T-helper 1 cell treated with Interleukin-12 subunit alpha and Interleukin-12 subunit beta and Interleukin-4 antibody, amounts not matched to agents 30 ng/mL and 1 ng/mL, for 36 hours (primary cell): ENCODE measurements around the gene ZDHHC14. TPM values are rescaled to one million over a fixed set of nuclear protein-coding genes. Genes with fewer than 3 reads are reported as not detected.
"Not testable (repeated sequence)": the region's sequence is repeated elsewhere in the genome, so short reads cannot be mapped to it uniquely, and the experiment has no call there.

Experiments used
- intact Hi-C: fragments of 100-400 bp; cut with micrococcal nuclease; formaldehyde crosslinking; loops from one replicate; pipeline ENCODE4 v1.15.1; 2024
- total RNA-seq: library from RNA; stranded (reverse); gene quantifications from 2 replicates; pipeline ENCODE4 v1.2.3, GENCODE V29; 2022

Gene ZDHHC14
- total RNA-seq, 1 donor from 2014 or later, result 18.3 TPM

- intact Hi-C loops, result not testable (repeated sequence)
Measured at GRCh38 chr6:157706351-157706750, 325.4 kb downstream of the ZDHHC14 start.

GRCh38 chr6:157706883-157707282 is 325.9 kb downstream of the ZDHHC14 start:
- intact Hi-C loops, result no loop called here

DNA sequence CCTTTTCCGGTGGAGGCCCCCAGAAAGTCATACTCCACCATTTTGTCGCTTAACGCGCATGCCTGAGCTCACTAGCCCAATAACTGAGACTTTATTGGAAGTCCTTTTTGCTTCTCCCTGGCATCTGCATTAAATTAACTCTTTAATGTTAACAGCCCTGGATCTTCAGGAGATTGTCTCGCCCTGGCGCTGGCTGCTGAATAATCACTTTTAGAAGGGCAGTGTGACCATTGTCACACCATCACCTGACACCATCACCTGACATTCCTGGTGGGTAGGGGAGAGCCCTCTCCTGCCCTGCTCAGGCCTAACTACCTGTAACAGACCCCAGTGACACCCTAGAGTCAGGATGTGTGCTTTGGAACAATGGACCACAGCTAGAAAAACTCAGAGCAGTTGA is 326.6 kb downstream of the ZDHHC14 start:
- intact Hi-C loops, result no loop called here

GRCh38 chr6:157708239-157708638 is 327.2 kb downstream of the ZDHHC14 start:
- intact Hi-C loops, result no loop called here

DNA sequence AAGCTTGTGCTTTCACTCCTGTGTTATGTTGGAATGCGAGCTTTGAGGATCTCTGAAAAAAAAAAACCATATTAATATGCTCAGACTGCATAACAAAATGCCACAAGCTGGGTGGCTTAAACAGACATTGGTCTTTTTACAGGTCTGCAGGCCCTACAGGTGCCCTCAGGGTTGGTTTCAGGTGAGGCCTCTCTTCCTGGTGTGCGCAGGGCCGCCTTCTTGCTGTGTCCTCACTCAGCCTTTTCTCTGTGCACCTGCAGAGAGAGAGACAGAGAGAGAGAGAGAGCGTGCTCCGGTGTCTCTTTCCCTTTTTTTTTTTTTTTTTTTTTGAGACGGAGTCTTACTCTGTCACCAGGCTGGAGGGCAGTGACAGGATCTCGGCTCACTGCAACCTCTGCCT is 327.9 kb downstream of the ZDHHC14 start:
- intact Hi-C loops, result no loop called here

GRCh38 chr6:157709555-157709954 is 328.6 kb downstream of the ZDHHC14 start:
- intact Hi-C loops, result no loop called here

DNA sequence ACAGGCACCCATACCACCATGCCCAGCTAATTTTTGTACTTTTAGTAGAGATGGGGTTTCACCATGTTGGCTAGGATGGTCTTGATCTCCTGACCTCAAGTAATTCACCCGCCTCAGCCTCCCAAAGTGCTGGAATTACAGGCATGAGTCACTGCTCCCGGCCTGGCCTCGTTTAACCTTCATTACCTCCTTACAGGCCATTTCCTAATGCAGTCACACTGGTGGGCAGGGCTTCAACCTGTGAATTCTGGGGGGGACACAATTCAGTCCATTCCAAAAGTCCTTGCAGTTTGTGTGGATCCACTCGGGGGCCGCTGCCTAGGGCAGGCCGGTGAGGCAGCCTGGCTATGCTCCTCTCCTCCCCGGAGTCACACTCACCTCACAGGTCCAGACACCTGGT is 329.6 kb downstream of the ZDHHC14 start:
- intact Hi-C loops, result no loop called here

GRCh38 chr6:157711060-157711459 is 330.1 kb downstream of the ZDHHC14 start:
- intact Hi-C loops, result no loop called here

DNA sequence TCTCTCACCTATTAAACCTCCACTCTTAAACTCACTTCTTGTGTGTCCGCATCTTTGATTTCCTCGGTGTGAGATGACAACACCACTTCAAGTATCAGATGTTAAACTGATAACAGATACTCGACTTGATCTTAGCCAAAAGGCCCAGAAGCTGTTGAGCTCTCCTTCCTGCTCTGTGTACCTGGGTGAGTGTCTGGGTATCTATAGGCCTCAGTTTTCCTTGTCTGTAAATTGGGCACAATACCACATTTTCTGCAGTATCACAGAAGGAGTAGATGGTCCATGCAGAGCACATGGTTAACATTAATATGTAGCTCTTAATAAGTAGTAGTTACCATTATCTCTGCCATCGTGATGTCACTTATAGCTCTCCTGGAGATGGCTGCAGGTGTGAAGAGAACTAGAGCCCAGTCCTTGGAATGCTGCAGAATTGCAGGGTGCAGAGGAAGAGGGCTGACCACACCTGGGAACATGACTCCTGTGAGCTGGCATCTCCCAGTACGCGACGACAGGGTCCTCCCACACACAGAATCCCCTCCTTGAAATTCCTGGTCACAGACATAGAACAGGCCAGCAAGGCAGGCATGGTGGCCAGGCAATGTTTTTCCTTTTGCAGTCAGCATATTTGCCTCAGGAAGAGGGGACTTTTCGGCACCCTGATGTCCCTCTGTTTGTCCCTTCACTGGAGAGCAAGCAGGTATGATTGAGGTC is 331.8 kb downstream of the ZDHHC14 start:
- intact Hi-C loops, result no loop called here

GRCh38 chr6:157713451-157714152 is 332.6 kb downstream of the ZDHHC14 start:
- intact Hi-C loops, result no loop called here

- intact Hi-C loops, result no loop called here
Measured at GRCh38 chr6:157714153-157714490, 333.1 kb downstream of the ZDHHC14 start.

DNA sequence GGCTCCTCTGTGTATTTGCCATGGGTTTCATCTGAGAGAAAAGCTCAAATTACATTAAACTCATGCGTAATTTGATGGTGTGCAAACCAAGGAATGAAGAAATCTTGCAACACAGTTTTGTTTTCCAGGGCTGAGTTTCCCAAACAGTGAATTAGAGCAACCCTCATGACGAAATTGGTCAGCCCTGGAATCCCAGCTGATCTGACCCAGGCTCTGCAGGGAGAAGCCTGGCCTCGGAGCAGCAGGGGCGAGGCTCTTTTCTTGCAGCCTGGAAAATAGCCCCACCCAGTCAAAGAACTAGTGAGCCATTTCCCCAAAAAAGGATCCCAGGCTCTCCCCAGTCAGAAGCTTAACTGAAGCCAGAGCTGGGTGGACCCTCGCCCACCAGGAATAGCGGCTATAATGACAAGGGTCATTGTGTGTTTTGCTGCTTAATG is 334.8 kb downstream of the ZDHHC14 start:
- intact Hi-C loops, result no loop called here

- intact Hi-C loops, result no loop called here
Measured at GRCh38 chr6:157716251-157716995, 335.4 kb downstream of the ZDHHC14 start.

DNA sequence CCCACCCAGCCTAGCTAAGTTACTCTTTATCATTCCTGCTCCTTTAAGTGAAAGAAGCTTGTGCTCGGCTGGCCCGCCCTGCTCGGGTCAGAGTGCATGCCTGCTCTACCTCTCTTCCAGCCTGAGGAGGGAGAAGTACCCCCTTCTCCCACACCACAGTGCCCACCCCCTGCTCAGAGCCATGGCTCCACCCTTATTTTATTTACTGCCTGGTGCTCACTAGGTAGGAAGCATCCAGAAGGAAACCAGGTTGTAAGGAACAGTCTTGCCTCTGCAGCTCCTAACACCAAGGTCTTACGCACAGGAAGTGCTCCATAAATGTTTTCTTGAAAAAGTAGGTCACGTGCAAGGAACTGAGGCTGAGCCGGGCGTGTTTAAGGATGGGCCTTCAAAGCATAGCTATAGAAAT is 336.4 kb downstream of the ZDHHC14 start:
- intact Hi-C loops, result no loop called here

DNA sequence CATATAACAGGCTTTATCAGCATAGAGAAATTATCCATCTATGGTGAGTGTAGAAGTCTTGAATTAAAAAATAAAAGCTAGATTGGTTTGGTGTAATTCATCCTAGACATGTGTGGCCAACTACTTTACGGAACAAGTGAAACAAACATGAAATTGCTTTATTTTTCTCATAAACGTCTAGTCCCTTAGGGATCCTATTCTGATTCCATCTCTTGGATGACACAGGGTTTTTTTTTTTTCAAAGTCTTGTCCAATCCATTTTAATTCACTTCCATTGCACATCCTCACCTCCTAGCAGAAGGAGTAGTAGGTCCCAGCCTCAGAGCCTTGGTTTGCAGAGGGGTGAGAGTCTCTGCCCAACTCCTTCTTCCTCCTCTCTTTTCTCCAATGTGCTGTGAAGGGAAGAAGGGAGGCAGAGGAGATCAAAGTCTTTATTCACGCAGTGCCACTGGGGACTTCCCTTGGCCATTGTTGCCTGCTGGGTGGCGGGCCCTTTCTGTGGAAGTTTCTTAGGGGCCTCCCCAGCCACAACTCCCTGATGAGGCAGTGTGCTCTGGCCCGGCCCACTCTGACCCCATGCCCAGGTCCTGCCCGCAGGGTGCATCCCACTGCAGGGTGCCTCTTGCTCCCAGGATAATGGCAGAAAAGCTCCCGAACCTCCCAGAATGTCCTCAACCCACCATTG is 337.7 kb downstream of the ZDHHC14 start:
- intact Hi-C loops, result no loop called here

GRCh38 chr6:157720964-157721363 is 340.0 kb downstream of the ZDHHC14 start:
- intact Hi-C loops, result not testable (repeated sequence)

GRCh38 chr6:157721426-157721825 is 340.4 kb downstream of the ZDHHC14 start:
- intact Hi-C loops, result no loop called here

DNA sequence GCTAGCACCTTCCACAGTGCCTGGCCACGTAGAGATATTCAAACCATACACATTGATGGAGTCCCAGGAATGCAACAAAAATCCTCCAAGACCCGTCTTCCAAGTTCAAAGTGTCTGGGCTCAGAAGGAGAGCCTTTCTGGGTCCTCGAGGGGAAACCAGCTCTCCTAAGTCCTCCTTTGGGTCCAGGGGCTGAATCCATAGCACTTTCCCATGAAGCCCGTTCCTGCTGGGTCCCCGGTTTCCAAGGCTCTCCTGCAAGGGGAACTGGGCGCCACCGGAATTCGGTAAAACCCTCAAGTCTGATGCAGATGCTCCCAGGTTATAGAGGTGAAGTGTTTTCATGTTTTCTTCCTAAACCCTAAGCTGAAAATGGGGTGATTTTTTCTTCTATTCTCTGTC is 340.8 kb downstream of the ZDHHC14 start:
- intact Hi-C loops, result no loop called here

DNA sequence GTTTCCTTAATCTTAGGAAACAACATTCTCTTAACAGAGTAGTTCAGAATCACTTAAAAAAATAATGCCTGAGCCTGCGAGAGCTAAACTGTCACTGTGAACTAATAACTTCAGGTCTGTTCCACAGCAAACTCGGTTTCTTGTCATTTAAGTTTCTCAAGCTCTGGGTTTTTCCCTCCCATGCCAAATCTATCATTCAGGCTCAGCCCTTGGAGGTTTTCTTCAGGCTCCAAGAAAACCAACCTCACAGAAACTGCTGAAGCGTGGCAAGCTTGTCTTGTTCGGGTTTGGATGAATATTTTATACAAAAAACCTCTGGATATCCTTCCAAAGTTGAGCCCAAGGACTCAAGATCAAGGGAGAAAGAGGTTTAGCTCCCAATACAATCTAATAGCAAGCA is 342.4 kb downstream of the ZDHHC14 start:
- intact Hi-C loops, result no loop called here

DNA sequence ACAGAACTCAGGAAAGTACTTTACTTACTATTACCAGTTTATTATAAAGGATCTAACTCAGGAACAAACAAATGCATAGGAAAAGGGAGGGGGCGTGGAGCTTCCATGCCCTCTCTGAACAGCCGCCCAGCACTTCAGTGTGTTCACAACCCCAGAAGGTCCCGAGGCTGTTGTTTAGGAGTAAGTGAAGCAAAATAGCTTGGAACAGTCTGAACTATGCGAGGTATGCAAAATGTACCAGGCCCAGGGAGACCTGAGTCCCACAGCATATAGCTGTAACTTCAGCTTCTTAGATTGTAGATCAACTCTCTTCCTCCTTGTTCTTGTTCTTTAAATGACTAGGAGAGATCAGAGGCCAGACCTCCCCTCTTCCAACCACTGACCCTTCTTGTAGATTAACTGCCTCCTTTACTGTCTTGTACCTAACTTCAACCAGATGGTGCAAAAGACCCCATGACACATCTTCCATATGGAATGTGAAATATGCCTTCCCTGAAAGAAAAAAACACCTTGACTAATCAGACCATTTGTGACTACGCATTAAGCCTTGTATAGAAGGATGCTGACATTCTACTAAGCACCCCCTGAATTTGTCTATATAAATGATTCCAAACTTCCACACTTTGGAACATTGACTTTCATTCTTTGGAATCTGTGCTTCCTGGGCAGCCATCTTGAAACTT is 343.3 kb downstream of the ZDHHC14 start:
- intact Hi-C loops, result no loop called here
